ENCODE measurements around the gene CFAP97D2. TPM values are rescaled to one million over a fixed set of nuclear protein-coding genes. Genes with fewer than 3 reads are reported as not detected.
"Not testable (repeated sequence)": the region's sequence is repeated elsewhere in the genome, so short reads cannot be mapped to it uniquely, and the experiment has no call there.

The CFAP97D2 gene
- total and polyA plus RNA-seq, 10 donors = 0.05 TPM; not detected in 9

- intact Hi-C loops (cut with DNase I; ENCODE audit: low total_unique reads) = no loop called here
Measured at GRCh38 chr13:114194853-114195252, 15.8 kb downstream of the CFAP97D2 start.

GRCh38 chr13:114196629-114197028 lies 17.6 kb downstream of the CFAP97D2 start:
- DNase-seq = no peak

More at GRCh38 chr13:114194853-114195252, 15.8 kb downstream of the CFAP97D2 start:
- Histone ChIP-seq H3K36me3 (no peaks in the 10 kb centered on the region), H3K9me3 (peaks cover 0 to 10% (median 5%) of the 10 kb centered on the region in 8 donors), H3K4me1 (peaks cover 0 to 7% (median 0%) of the 10 kb centered on the region in 6 donors), H3K4me3 (no peak overlapping the region), H3K27me3 (replicated peaks in 1 of 7) (peaks cover 0 to 4% (median 0%) of the 10 kb centered on the region in 7 donors), H3K27ac (no peak overlapping the region)
- WGBS, 5 donors = 77 to 87% (median 84%) methylated on average over 5 of the region's 5 CpGs
- TF ChIP-seq POLR2A (IDR thresholded peaks at IDR 0.05) = no peak
- no peak for TF ChIP-seq POLR2AphosphoS5 (IDR thresholded peaks at IDR 0.05)
- no peak for TF ChIP-seq CTCF (IDR thresholded peaks at IDR 0.05 in 8 of 11, conservative IDR thresholded peaks at IDR 0.05 in 3 of 11)
- no peak for DNase-seq

GRCh38 chr13:114198556-114198955 lies 19.5 kb downstream of the CFAP97D2 start:
- no peak for DNase-seq
- Histone ChIP-seq H3K4me1 (peaks cover 0 to 7% (median 0%) of the 10 kb centered on the region in 6 donors), H3K27ac (no peak overlapping the region), H3K36me3 (no peaks in the 10 kb centered on the region), H3K4me3 (no peak overlapping the region), H3K27me3 (replicated peaks in 1 of 7) (peaks cover 0 to 14% (median 0%) of the 10 kb centered on the region in 7 donors), H3K9me3 (peaks cover 0 to 2% (median 0%) of the 10 kb centered on the region in 8 donors)
- WGBS, 5 donors = 76 to 97% (median 94%) methylated on average over 9 to 47 of the region's 47 CpGs
- TF ChIP-seq POLR2AphosphoS5 (IDR thresholded peaks at IDR 0.05) (no peak), POLR2A (IDR thresholded peaks at IDR 0.05) (no peak), CTCF (IDR thresholded peaks at IDR 0.05 in 8 of 11, conservative IDR thresholded peaks at IDR 0.05 in 3 of 11) (no peak)
- intact Hi-C loops (cut with DNase I; ENCODE audit: low total_unique reads) = no loop called here

More at GRCh38 chr13:114196629-114197028, 17.6 kb downstream of the CFAP97D2 start:
- Histone ChIP-seq H3K4me1 (peaks cover 0 to 7% (median 0%) of the 10 kb centered on the region in 6 donors), H3K27ac (no peak overlapping the region), H3K9me3 (peaks cover 0 to 2% (median 0%) of the 10 kb centered on the region in 8 donors), H3K27me3 (replicated peaks in 1 of 7) (peaks cover 0 to 14% (median 0%) of the 10 kb centered on the region in 7 donors), H3K4me3 (no peak overlapping the region), H3K36me3 (no peaks in the 10 kb centered on the region)
- 81 to 86% (median 82%) methylated on average over 5 of the region's 5 CpGs for whole genome bisulfite sequencing, 5 donors
- no peak for TF ChIP-seq POLR2AphosphoS5 (IDR thresholded peaks at IDR 0.05)
- no peak for TF ChIP-seq POLR2A (IDR thresholded peaks at IDR 0.05)
- TF ChIP-seq CTCF (IDR thresholded peaks at IDR 0.05 in 8 of 11, conservative IDR thresholded peaks at IDR 0.05 in 3 of 11) = no peak
- intact Hi-C loops (cut with DNase I; ENCODE audit: low total_unique reads) = no loop called here

- H3K27ac ChIP-seq; H3K36me3 ChIP-seq; H3K9me3 ChIP-seq; H3K4me1 ChIP-seq; H3K4me3 ChIP-seq; DNase-seq; intact Hi-C loops (cut with DNase I; ENCODE audit: low total_unique reads): not testable (repeated sequence)
- 23 to 76% (median 53%) methylated on average over 31 to 66 of the region's 75 CpGs for WGBS, 5 donors
- peaks cover 0 to 14% (median 0%) of the 10 kb centered on the region in 7 donors for H3K27me3 ChIP-seq (replicated peaks in 1 of 7)
Measured at GRCh38 chr13:114199526-114199925, 20.5 kb downstream of the CFAP97D2 start.
